BJ (cell line): ENCODE results near the gene SLC22A14. TPM values are rescaled to one million over a fixed set of nuclear protein-coding genes. Genes with fewer than 3 reads are reported as not detected.

Source experiments
- CTCF ChIA-PET: fragments of 350-600 bp; formaldehyde crosslinking; extraction: SDS; loops from one replicate; lab custom pipeline; 2021; ENCODE audit warnings: antibody characterized with exemption, inconsistent platforms; lab: Yijun Ruan, JAX
- POLR2A ChIA-PET: fragments of 300-600 bp; sonication (Branson Sonifier 250); formaldehyde crosslinking; extraction: SDS; loops from one replicate; lab custom pipeline; 2021; ENCODE audit warnings: antibody characterized with exemption; lab: Charles Lee
- DNase-seq: peaks from one replicate; pipeline ENCODE4 v3.0.0-alpha.2; 2011; ENCODE audit warnings: low read depth
- H3K27me3 ChIP-seq: 2 replicates; pipeline ENCODE4 v1.6.0; 2011; ENCODE audit warnings: low read length; ENCODE audit not compliant: control insufficient read depth, insufficient read depth
- H3K36me3 ChIP-seq: 2 replicates; pipeline ENCODE4 v1.5.1; 2011; ENCODE audit warnings: low read length; ENCODE audit not compliant: control insufficient read depth, insufficient read depth
- H3K4me3 ChIP-seq: 2 replicates; pipeline ENCODE4 v1.5.1; 2011; ENCODE audit warnings: low read depth, mild to moderate bottlenecking, control low read depth, low read length
- CTCF ChIP-seq: IDR thresholded peaks from 2 replicates; pipeline ENCODE4 v1.5.1; 2011; ENCODE audit warnings: low read depth, mild to moderate bottlenecking, control low read depth, inconsistent platforms, low read length, moderate library complexity; ENCODE audit not compliant: insufficient read depth
- polyA plus RNA-seq: library from polyadenylated mRNA; depleted of rRNA; stranded (reverse); fragments of >200 nt; gene quantifications from 2 replicates; pipeline ENCODE4 v1.2.3, GENCODE V29; 2011

SLC22A14 gene
- polyA plus RNA-seq, 1 experiment, result 0.15 TPM

GRCh38 chr3:38264779-38265178, 17.3 kb upstream of the SLC22A14 start:
- no peak for TF ChIP-seq CTCF
- H3K4me3 ChIP-seq, result no peak overlapping the region
- CTCF ChIA-PET, result interaction anchor here (0.5 to 1.3 kb wide), 2 partner anchors 13 to 29 kb away, joined by 3 to 4 read pairs; no protein-coding TSS in a partner anchor
- POLR2A ChIA-PET, result no interaction called here
- no peak for DNase-seq
- no peaks in the 10 kb centered on the region for H3K27me3 ChIP-seq
- peaks cover 4% of the 10 kb centered on the region for H3K36me3 ChIP-seq

- CTCF ChIA-PET, result no interaction called here
- no peak for TF ChIP-seq CTCF
- Histone ChIP-seq H3K27me3 (no peaks in the 10 kb centered on the region), H3K36me3 (peaks cover 4% of the 10 kb centered on the region), H3K4me3 (no peak within 1 kb of the TSS)
- POLR2A ChIA-PET, result no interaction called here
- no peak for DNase-seq
Measured at GRCh38 chr3:38265604-38266307, 16.3 kb upstream of the SLC22A14 start, which contains the start of gene SLC22A13. Gene SLC22A13, plus strand, starts transcription at chr3:38265812. Its CDS starts 49 bp downstream, at chr3:38265861.

- TF ChIP-seq CTCF, result no peak
- no peak for DNase-seq
- Histone ChIP-seq H3K27me3 (no peaks in the 10 kb centered on the region), H3K4me3 (no peak overlapping the region), H3K36me3 (peaks cover 4% of the 10 kb centered on the region)
- CTCF ChIA-PET, result no interaction called here
- POLR2A ChIA-PET, result no interaction called here
Measured at GRCh38 chr3:38266810-38267209, 15.3 kb upstream of the SLC22A14 start.

GRCh38 chr3:38267662-38268061, 14.4 kb upstream of the SLC22A14 start:
- Histone ChIP-seq H3K27me3 (no peaks in the 10 kb centered on the region), H3K36me3 (peaks cover 4% of the 10 kb centered on the region), H3K4me3 (no peak overlapping the region)
- DNase-seq, result no peak
- TF ChIP-seq CTCF, result no peak
- ChIA-PET POLR2A (no interaction called here), CTCF (no interaction called here)

- Histone ChIP-seq H3K27me3 (no peaks in the 10 kb centered on the region), H3K4me3 (no peak overlapping the region), H3K36me3 (peaks cover 4% of the 10 kb centered on the region)
- no peak for TF ChIP-seq CTCF
- ChIA-PET CTCF (no interaction called here), POLR2A (no interaction called here)
- no peak for DNase-seq
Measured at GRCh38 chr3:38268087-38268486, 14.0 kb upstream of the SLC22A14 start.
